HuH-7.5 (cell line): ENCODE data around the gene MUC6.
"Not testable (repeated sequence)": the region's sequence is repeated elsewhere in the genome, so short reads cannot be mapped to it uniquely, and the experiment has no call there.

Experiments used
- DNase-seq: peaks from one replicate; pipeline ENCODE4 v3.0.0; 2011; ENCODE audit warnings: low spot score

MUC6 gene

GRCh38 chr11:987671-988070 lies 48.8 kb downstream of the MUC6 start:
- no peak for DNase-seq

GRCh38 chr11:986952-987305 lies 49.6 kb downstream of the MUC6 start:
- no peak for DNase-seq

- no peak for DNase-seq
These were observed 50.1 kb downstream of the MUC6 start for GRCh38 chr11:986270-986951.

DNA sequence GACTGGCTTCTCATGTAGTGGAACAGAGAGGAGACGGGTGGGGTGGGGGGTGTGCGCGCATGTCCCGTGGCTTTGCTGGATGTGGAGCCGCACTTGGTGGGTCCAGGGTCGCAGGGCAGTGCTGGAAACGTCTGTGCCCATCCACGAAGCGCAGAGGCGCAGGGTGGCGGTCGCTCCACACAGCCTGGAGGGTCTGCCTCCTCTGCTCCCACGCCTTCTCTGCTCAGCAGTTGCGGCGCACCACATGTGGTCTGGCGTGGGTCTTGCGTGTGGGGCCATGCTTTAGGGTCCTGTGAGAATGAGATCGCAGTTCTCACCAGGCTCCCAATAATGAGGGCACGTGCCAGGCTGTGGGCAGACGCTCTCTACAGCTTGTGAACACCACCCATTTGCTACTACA lies 50.7 kb downstream of the MUC6 start:
- DNase-seq, result no peak

GRCh38 chr11:985406-985805 lies 51.1 kb downstream of the MUC6 start:
- no peak for DNase-seq

- DNase-seq, result no peak
These were observed 52.0 kb downstream of the MUC6 start for GRCh38 chr11:984546-984945.

DNA sequence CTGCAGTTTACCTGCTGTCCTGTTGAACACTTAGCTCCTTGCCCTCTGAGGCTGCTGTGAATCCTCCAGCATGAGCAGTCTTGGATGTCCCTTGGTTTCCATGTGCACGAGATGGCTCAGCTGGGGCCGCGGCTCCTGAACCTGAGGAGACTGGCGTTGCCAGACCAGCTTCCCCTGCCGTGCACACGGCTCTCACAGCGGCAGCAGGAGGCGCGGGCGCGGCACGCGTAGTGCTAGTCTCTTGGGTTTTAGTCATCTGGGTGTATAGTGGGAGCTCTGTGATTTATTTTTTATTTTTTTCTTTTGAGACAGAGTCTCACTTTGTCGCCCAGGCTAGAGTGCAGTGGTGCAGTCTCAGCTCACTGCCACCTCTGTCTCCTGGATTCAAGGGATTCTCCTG lies 54.8 kb downstream of the MUC6 start:
- no peak for DNase-seq

GRCh38 chr11:980438-981357 lies 55.8 kb downstream of the MUC6 start:
- no peak for DNase-seq

DNA sequence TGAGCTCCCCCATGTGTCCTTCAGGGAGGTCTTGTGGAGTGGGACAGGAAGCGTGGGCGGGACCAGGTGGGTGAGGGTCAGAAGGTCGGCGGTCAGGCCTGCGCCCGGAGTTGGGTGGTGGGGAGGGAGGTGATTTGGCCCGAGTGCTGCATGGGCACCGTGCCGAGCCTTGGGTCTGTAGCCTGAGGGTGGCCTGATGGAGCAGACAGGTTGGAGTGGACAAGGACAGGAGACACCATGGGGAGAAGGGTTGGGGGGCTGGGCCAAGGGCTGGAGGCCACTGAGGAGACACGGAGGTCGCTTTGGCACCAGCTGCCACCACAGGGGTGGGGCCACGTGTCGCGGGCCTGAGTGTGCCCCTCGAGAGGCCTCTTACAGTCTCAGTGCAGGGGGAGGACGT lies 57.7 kb downstream of the MUC6 start:
- no peak for DNase-seq

DNA sequence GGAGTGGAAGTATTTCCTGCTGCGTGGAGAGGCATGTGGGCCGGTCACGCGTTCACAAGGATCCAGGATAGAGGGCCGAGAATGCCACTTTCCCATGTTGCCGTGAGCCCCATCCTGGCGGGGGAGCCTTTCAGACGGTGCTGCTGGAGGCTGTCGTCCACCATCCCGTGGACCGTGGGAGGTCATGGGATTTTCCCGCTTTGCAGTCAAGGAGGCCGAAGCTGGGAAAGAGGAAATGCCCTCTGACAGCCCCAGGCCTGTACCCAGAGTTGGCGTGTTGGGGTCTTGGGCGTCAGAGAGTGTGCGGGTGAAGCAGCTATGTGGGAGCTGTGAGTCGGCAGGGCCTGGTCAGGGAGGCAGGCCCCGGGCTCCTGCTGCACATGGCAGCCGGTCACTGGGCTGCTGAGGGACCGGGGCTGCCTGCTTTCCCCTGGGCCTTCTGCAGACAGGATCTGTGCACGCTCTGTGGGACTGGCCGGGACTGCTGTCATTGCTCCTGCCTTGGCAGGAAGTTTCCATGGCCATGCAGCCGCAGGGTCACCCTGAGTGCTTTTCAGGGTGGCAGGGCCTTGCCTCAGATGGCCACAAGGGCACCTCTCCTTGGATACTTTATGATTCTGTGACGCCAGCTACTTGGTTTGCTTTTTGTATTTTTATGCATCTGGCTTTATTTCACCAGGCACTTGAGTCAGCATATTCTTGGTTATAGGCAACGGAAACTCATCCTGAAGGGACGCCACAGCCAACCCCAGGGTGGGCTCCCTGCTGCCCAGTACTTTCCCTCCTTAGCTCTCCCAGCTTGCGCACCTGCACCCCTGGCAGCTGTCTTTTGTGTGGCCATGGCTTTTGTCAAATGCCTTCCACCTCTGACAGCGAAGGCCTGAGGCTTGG lies 58.4 kb downstream of the MUC6 start:
- DNase-seq, result no peak

GRCh38 chr11:976431-977160 lies 59.9 kb downstream of the MUC6 start:
- DNase-seq, result no peak

DNA sequence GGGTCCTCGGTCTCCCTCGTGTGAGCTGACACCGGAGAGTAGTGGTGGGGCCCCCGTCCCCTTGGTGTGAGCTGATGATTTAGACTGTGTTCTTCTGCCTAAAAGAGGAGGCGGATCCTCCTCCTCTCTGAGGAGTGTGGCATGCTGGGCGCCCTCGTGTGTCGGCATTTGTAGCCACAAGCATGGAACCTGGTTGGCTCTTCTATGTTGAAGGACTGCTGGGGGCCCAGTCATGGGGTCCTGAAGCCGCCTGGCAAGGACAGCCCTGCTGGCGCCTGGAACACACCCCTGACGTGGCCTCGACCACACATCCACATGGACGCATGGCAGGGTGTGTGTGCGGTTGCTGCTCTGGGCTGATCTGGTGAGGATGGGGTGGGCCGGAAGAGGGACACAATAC lies 60.7 kb downstream of the MUC6 start:
- DNase-seq, result no peak

GRCh38 chr11:975376-975775 lies 61.1 kb downstream of the MUC6 start:
- not testable (repeated sequence) for DNase-seq

- DNase-seq, result no peak
These were observed 63.3 kb downstream of the MUC6 start for GRCh38 chr11:973237-973636.

GRCh38 chr11:972523-973211 lies 63.9 kb downstream of the MUC6 start:
- DNase-seq, result no peak

DNA sequence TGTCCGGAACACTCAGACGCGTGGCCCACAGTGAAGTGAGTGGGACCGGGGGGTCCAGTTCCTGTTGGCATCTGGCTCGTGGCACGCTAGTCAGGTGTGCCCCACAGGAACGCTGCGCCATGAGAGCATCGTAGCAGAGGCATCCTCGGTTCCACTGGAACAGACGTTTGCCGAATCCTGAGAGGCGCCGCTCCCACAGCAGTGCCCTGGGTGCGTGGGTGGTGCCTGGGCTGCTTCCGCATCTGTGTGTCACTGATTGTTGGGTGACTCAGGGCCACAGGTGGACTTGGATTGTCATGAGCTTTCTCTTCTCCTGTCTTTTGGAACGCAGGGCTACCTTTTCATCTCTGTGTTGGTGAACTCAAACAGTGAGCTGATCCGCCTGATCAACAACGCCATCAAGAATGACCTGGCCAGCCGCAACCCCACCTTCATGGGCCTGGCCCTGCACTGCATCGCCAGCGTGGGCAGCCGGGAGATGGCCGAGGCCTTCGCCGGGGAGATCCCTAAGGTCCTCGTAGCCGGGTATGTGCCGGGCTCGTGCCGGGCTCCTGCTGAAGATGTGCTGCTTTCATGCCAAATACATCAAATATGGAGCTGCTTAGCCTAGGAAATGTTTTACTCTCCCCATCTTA lies 64.7 kb downstream of the MUC6 start:
- peak; percentile 1 for DNase-seq

- DNase-seq, result peak; percentile 4
These were observed 65.3 kb downstream of the MUC6 start for GRCh38 chr11:971092-971690.

GRCh38 chr11:970319-970871 lies 66.1 kb downstream of the MUC6 start:
- DNase-seq, result no peak

GRCh38 chr11:969651-970205 lies 66.8 kb downstream of the MUC6 start:
- DNase-seq, result peak; percentile 1

DNA sequence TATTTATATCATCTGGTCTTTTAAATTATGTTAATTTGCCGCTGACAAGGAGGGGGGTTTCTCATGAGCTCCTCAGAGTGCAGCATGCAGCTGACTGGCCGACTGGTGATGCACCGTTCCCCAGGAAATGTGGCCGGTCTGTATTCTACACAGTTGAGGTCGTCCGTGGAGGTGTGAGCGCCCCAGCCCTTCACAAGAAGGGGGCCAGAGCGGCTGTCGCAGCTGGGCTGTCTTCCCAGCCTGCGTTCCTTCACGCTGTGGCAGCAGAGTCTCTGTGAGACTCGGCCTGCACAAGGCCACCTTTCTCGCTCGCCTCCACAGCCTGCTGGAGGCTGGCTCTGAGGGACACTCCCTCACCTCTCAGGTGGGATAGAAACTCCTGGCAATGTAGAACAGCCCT lies 67.7 kb downstream of the MUC6 start:
- DNase-seq, result no peak
